Activated T-helper 1 cell treated with anti-CD3 and anti-CD28 coated beads, Interleukin-2, amount 50 U/mL, for 16 hours (primary cell): ENCODE results near the gene VMAC.
A peak's percentile ranks its signal among the peaks of the same experiment; 100 is the strongest.

ENCODE experiments used
- DNase-seq, 2 donors: peaks; one replicate each; pipeline ENCODE4 v3.0.0-alpha.2; 2020; ENCODE audit warnings: low read depth in 1 of 2, low spot score in 1 of 2

Gene VMAC

GRCh38 chr19:5927441-5927821, 22.8 kb downstream of the VMAC start:
- DNase-seq = no peak

- DNase-seq = no peak
Measured at GRCh38 chr19:5929179-5929578, 24.5 kb downstream of the VMAC start.

GRCh38 chr19:5929625-5930024, 25.0 kb downstream of the VMAC start:
- DNase-seq = no peak

- no peak for DNase-seq
Measured at GRCh38 chr19:5931251-5931650, 26.6 kb downstream of the VMAC start.

- no peak for DNase-seq
Measured at GRCh38 chr19:5932146-5932545, 27.5 kb downstream of the VMAC start.

- DNase-seq = no peak
Measured at GRCh38 chr19:5932609-5933262, 28.1 kb downstream of the VMAC start.

- no peak for DNase-seq
Measured at GRCh38 chr19:5933391-5934068, 28.9 kb downstream of the VMAC start.

GRCh38 chr19:5934069-5934401, 29.4 kb downstream of the VMAC start:
- DNase-seq = no peak

GRCh38 chr19:5934774-5935472, 30.3 kb downstream of the VMAC start:
- DNase-seq = no peak

- no peak for DNase-seq
Measured at GRCh38 chr19:5935473-5936291, 31.0 kb downstream of the VMAC start.

GRCh38 chr19:5936292-5936592, 31.6 kb downstream of the VMAC start:
- no peak for DNase-seq

GRCh38 chr19:5937550-5937949, 32.9 kb downstream of the VMAC start:
- no peak for DNase-seq

- DNase-seq = no peak
Measured at GRCh38 chr19:5940260-5941208, 35.9 kb downstream of the VMAC start.

GRCh38 chr19:5941673-5942072, 37.0 kb downstream of the VMAC start:
- no peak for DNase-seq

GRCh38 chr19:5943045-5943444, 38.4 kb downstream of the VMAC start:
- no peak for DNase-seq

- no peak for DNase-seq
Measured at GRCh38 chr19:5943623-5944022, 39.0 kb downstream of the VMAC start.

- no peak for DNase-seq
Measured at GRCh38 chr19:5947435-5947834, 42.8 kb downstream of the VMAC start.

- DNase-seq = no peak
Measured at GRCh38 chr19:5948752-5949564, 44.3 kb downstream of the VMAC start.

- peak; percentile 12 to 13 for DNase-seq
Measured at GRCh38 chr19:5949792-5950305, 45.2 kb downstream of the VMAC start.

GRCh38 chr19:5950741-5951140, 46.1 kb downstream of the VMAC start:
- DNase-seq = no peak
